Kidney (tissue), 14 donors: ENCODE results near the gene DGKI. TPM values are rescaled to one million over a fixed set of nuclear protein-coding genes. Genes with fewer than 3 reads are reported as not detected.
A peak's percentile ranks its signal among the peaks of the same experiment; 100 is the strongest.

Experiments
- DNase-seq, 5 donors: peaks; one replicate each; pipeline ENCODE4 v3.0.0-alpha.2; 2013 to 2020
- FAIRE-seq: peaks from 2 replicates; lab custom pipeline; 2012; peaks lifted over from hg19 to GRCh38; lab: Jason Lieb, UNC
- H3K27ac ChIP-seq, 2 donors: one replicate each; pipeline ENCODE4 v1.7.0; 2013; ENCODE audit warnings: low read depth in 2 of 2, low read length in 2 of 2, inconsistent platforms in 1 of 2
- H3K27me3 ChIP-seq: one replicate; pipeline ENCODE4 v1.7.1; 2013; ENCODE audit warnings: low read length, inconsistent platforms; ENCODE audit not compliant: control insufficient read depth, insufficient read depth
- H3K36me3 ChIP-seq, 3 donors: one replicate each; pipeline versions ENCODE4 v1.7.0 to v1.7.1; 2013; ENCODE audit warnings: low read length in 3 of 3, control low read depth in 1 of 3, inconsistent platforms in 1 of 3; ENCODE audit not compliant: insufficient read depth in 3 of 3, control insufficient read depth in 2 of 3
- H3K4me1 ChIP-seq, 3 donors: one replicate each; pipeline versions ENCODE4 v1.7.0 to v1.7.1; 2013; ENCODE audit warnings: low read length in 3 of 3, inconsistent platforms in 1 of 3, low read depth in 1 of 3; ENCODE audit not compliant: control insufficient read depth in 2 of 3, insufficient read depth in 2 of 3
- H3K4me3 ChIP-seq, 3 donors: one replicate each; pipeline versions ENCODE4 v1.7.0 to v1.8.1; 2013; ENCODE audit warnings: low read length in 3 of 3, control low read depth in 1 of 3, inconsistent platforms in 1 of 3
- H3K9ac ChIP-seq, 3 donors: one replicate each; pipeline versions ENCODE4 v1.7.0 to v1.7.1; 2013; ENCODE audit warnings: low read length in 3 of 3, control low read depth in 1 of 3, inconsistent platforms in 1 of 3
- H3K9me3 ChIP-seq, 3 donors: one replicate each; pipeline versions ENCODE4 v1.7.0 to v1.7.1; 2013; ENCODE audit warnings: low read length in 3 of 3, control low read depth in 1 of 3, inconsistent platforms in 1 of 3; ENCODE audit not compliant: control insufficient read depth in 2 of 3, insufficient read depth in 1 of 3
- CTCF ChIP-seq: IDR thresholded peaks from 3 replicates; pipeline ENCODE4 v1.5.1; 2012; ENCODE audit warnings: mild to moderate bottlenecking, moderate library complexity, borderline replicate concordance; ENCODE audit not compliant: insufficient read depth; ENCODE audit errors: extremely low read depth
- intact Hi-C: fragments of 100-400 bp; cut with DNase I; formaldehyde crosslinking; loops from one replicate; pipeline ENCODE4 v1.11.1; 2022
- polyA plus RNA-seq: library from polyadenylated mRNA; stranded (reverse); fragments of 350-450 nt; fragmentation: Illumina TruSeq; extraction: RNeasy Lipid Tissue Mini Kit (QIAGEN cat#74804); gene quantifications from one replicate; pipeline ENCODE4 v1.2.3, GENCODE V29; 2014; ENCODE audit warnings: low read depth, low replicate concordance; ENCODE audit not compliant: insufficient read depth
- total RNA-seq: library from RNA; stranded (reverse); fragmentation: NEBNext Ultra II Directional; extraction: Animal tissue kit (Norgen Biotek cat#: 25700); gene quantifications from one replicate; pipeline ENCODE4 v1.2.1, GENCODE V29; 2021
- donor health status: control.
- donor health status: control.
- donor health status: control.
- donor health status: control.
- donor health status: control.
- donor health status: DM: yes; HTN: yes; CAD: no.
- donor health status: Normal renal cell carcinoma (clear cell type).

DGKI gene
- total and polyA plus RNA-seq, 2 donors from 2014 or later, result 1.3 to 2.5 TPM

GRCh38 chr7:137633133-137633532 is 213.6 kb downstream of the DGKI start:
- H3K4me3 ChIP-seq, result no peak overlapping the region
- H3K36me3 ChIP-seq, result no peaks in the 10 kb centered on the region
- FAIRE-seq, result no peak
- no peaks in the 10 kb centered on the region for H3K4me1 ChIP-seq
- no peak for TF ChIP-seq CTCF
- no peak overlapping the region for H3K9ac ChIP-seq
- H3K27ac ChIP-seq, result no peak overlapping the region
- no peaks in the 10 kb centered on the region for H3K27me3 ChIP-seq
- intact Hi-C loops, result no loop called here
- no peaks in the 10 kb centered on the region for H3K9me3 ChIP-seq
- no peak for DNase-seq

GRCh38 chr7:137628216-137628615 is 218.6 kb downstream of the DGKI start:
- H3K27me3 ChIP-seq, result no peaks in the 10 kb centered on the region
- FAIRE-seq (no peak), DNase-seq (no peak)

GRCh38 chr7:137626469-137627067 is 220.2 kb downstream of the DGKI start:
- no peak overlapping the region for H3K4me3 ChIP-seq
- H3K9ac ChIP-seq, result no peak overlapping the region
- H3K27ac ChIP-seq, result no peak overlapping the region
- DNase-seq (peak in 4 of 5 donors; percentile 55 to 79 (median 64)), FAIRE-seq (no peak)
- H3K27me3 ChIP-seq, result no peaks in the 10 kb centered on the region
- no peaks in the 10 kb centered on the region for H3K36me3 ChIP-seq
- intact Hi-C loops, result no loop called here
- H3K4me1 ChIP-seq, result no peaks in the 10 kb centered on the region
- TF ChIP-seq CTCF, result peak; percentile 68
- no peaks in the 10 kb centered on the region for H3K9me3 ChIP-seq

More at GRCh38 chr7:137628216-137628615, 218.6 kb downstream of the DGKI start:
- intact Hi-C loops, result no loop called here
- Histone ChIP-seq H3K36me3 (no peaks in the 10 kb centered on the region), H3K4me1 (no peaks in the 10 kb centered on the region), H3K4me3 (no peak overlapping the region), H3K9ac (no peak overlapping the region), H3K9me3 (no peaks in the 10 kb centered on the region), H3K27ac (no peak overlapping the region)
- TF ChIP-seq CTCF, result no peak

GRCh38 chr7:137625197-137625596 is 221.6 kb downstream of the DGKI start:
- H3K27ac ChIP-seq, result no peak overlapping the region
- H3K36me3 ChIP-seq, result no peaks in the 10 kb centered on the region
- H3K4me1 ChIP-seq, result no peaks in the 10 kb centered on the region
- no peak for FAIRE-seq
- TF ChIP-seq CTCF, result no peak
- DNase-seq, result no peak
- H3K27me3 ChIP-seq, result no peaks in the 10 kb centered on the region
- H3K4me3 ChIP-seq, result no peak overlapping the region
- intact Hi-C loops, result no loop called here
- H3K9ac ChIP-seq, result no peak overlapping the region
- H3K9me3 ChIP-seq, result no peaks in the 10 kb centered on the region
